COLO668 (cell line): ENCODE data around the gene MYLK4.
A peak's percentile ranks its signal among the peaks of the same experiment; 100 is the strongest.
"Not testable (repeated sequence)": the region's sequence is repeated elsewhere in the genome, so short reads cannot be mapped to it uniquely, and the experiment has no call there.

Experiments used
- DNase-seq: peaks from one replicate; lab custom pipeline; 2025; ENCODE audit not compliant: unreplicated experiment; lab: John Stamatoyannopoulos, UW

The MYLK4 gene

DNA sequence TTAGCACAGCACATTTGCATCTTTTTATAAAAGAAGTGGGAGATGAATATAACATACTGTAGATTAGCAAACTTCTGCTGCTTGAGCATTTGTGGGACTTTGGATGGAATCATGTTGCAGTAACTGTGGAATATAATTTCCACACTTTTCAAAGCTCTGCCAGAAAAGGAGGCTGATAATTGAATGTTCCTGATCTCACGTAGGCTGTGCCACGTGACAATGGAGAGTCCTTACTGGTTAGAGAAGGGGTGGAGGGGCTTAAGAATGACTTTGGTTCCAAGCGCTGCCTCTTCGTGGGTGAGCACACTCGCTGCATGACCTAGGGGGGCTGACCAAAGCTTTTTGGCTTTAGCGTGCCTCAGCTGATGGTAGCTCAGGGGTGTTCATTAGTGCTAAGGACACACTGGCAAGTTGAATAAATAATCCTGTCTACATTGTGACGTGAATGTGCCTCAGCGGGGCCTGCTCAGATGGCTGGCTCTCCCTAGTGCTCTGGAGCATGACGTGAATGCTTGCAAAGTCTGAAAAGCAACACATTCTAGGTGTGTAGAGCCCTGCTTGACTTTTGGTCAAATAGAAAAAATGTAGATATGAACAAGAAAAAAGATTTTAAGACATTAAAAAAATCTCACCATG is 29.5 kb upstream of the MYLK4 start:
- no peak for DNase-seq

DNA sequence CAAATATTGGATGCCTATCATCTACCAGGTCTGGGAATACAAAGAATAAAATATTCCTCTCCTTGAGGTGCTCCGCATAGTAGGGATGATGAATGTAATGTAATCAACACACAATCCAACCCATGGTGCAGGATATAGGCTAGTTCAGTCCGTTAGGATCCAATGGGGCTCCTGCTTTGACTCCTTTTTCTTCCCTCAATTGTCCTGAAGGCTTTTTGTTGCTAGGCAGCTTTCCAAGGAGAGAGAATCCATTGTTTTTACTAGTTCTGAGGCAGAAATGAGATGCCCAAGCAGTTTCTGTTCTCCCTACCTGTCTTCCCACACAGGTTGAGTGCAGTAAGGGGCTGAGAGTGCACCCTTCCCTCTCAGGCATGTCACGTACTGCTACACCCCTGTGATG is 26.5 kb upstream of the MYLK4 start:
- DNase-seq = no peak

DNA sequence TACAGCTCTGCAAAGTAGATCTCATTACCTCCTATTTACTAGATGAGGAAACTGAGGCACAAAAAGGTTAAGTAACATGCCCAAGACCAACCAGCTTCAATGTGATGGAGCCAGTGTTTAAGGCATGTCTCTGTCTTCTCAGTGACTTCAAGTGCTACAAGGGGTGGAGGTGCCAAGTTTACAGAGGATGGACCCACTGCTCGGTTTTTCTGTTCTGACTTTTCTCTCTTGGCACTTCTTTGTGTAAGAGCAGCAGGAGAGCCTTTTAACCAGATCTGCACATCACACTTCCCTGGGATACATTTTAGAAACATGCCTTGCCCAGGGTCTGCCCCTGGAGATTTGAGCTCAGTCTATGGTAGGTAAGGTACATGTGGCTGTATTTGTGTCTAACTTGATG is 24.3 kb upstream of the MYLK4 start:
- DNase-seq = no peak

GRCh38 chr6:2773449-2773848 is 22.7 kb upstream of the MYLK4 start:
- no peak for DNase-seq

- no peak for DNase-seq
Measured at GRCh38 chr6:2772840-2773239, 22.1 kb upstream of the MYLK4 start.

DNA sequence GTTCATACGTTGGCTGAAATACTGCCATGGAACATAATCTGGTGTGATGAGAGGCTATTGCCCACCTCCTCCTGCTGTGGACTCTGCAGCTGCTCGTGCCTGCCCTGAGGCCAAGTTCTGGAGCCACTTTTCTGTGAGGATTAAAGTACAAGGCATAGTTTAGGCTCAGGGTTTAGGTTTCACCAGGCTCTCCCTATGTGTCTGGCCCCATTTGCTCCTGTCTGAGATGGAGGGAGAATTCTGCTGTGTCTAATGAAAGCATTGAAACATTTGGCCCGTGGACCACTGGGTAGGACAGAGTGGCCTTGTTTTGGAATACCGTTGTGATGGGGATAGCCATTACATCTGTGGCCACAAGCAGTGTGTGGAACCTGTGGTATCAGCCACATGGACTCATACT is 20.4 kb upstream of the MYLK4 start:
- peak; percentile 5 for DNase-seq

- peak; percentile 70 for DNase-seq
Measured at GRCh38 chr6:2770171-2770570, 19.4 kb upstream of the MYLK4 start.

DNA sequence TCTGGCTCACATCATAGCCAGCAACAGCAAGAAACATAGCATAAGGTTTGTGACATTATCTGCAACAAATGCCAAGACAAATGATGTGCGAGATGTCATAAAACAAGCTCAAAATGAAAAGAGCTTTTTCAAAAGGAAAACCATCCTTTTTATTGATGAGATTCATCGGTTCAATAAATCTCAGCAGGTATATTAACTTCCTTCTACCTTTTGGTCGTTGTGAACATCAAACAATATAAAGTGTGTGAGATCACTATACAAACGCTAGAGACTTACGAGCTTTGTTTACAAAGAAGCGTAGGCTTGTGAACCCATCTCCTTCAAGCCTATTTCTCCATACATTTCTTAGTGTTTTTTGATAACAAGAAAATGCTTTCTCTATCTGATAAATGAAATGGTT is 18.0 kb upstream of the MYLK4 start:
- no peak for DNase-seq

DNA sequence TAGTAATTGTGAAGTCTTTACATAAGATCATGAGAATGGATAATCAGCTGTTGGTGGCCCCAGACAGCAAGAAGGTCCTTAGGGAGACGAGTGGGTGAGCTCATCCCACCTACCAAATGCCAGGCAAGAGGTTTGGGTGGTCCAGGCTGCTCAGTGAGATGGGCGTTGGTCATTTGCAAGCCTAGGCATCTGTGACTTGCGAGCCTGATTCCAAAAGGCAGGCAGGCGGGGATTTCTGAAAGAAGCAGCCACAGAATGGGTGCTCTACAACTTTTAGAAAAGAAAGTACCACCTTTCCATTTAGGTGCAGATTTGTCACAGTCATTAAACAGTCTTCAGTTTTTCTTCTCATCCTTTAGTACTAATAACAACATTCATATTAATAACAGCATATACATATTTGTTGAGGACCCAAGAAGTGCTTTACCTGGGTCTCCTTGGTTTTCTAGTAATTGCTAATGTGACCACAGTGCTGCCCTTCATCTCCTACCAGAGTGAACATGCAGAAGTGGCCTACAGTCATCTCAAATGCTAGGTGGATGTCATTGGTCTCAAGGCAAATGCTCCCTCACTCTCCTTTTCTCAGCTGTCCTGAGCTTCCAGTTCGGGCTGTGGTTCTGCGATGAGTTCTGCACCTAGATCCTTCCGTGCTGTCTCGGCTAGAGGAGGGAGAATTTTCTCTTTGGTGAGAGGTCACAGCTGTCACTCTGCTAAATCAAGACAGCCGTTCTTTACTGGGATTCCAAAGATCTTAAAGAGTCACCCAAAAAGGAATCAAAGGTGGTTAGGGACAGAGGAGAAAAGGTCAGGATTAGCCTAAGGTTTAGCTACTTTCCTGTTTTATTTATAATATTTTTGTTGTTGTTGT is 17.2 kb upstream of the MYLK4 start:
- DNase-seq = no peak

GRCh38 chr6:2766767-2767656 is 16.3 kb upstream of the MYLK4 start:
- no peak for DNase-seq

DNA sequence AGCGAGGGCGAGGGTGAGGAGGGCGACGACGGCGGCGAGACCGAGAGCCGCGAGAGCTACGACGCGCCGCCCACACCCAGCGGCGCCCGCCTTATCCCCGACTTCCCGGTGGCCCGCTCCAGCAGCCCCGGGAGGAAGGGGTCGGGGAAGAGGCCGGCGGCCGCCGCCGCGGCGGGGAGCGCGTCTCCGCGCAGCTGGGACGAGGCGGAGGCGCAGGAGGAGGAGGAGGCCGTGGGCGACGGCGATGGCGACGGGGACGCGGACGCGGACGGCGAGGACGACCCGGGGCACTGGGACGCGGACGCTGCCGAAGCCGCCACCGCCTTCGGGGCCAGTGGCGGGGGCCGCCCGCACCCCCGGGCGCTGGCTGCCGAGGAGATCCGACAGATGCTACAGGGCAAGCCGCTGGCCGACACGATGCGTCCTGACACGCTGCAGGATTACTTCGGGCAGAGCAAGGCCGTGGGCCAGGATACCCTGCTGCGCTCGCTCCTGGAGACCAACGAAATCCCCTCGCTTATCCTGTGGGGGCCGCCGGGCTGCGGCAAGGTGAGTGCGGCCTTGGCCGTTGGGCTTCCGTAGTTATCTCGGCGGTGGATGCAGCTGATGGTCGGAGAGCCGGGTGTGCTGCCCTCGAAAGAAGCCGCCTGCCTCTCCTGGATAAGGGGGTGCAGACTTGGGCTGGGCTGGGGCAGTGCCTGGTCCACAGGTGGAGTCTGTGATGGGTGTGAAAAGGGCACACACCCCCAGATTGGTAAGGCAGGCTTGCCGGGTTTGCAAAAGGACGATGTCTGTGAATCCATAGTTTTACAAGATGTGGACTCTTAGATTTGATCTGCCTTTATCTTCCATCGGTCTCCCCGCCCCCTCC is 15.4 kb upstream of the MYLK4 start:
- DNase-seq = peak; percentile 70

GRCh38 chr6:2765166-2765895 is 14.6 kb upstream of the MYLK4 start, which contains the start of gene WRNIP1:
Gene WRNIP1 (plus strand): TSS chr6:2765393. CDS start chr6:2765623, 230 bp downstream.
- DNase-seq = peak; percentile 97

- peak; percentile 61 for DNase-seq
Measured at GRCh38 chr6:2764610-2765165, 14.0 kb upstream of the MYLK4 start.

DNA sequence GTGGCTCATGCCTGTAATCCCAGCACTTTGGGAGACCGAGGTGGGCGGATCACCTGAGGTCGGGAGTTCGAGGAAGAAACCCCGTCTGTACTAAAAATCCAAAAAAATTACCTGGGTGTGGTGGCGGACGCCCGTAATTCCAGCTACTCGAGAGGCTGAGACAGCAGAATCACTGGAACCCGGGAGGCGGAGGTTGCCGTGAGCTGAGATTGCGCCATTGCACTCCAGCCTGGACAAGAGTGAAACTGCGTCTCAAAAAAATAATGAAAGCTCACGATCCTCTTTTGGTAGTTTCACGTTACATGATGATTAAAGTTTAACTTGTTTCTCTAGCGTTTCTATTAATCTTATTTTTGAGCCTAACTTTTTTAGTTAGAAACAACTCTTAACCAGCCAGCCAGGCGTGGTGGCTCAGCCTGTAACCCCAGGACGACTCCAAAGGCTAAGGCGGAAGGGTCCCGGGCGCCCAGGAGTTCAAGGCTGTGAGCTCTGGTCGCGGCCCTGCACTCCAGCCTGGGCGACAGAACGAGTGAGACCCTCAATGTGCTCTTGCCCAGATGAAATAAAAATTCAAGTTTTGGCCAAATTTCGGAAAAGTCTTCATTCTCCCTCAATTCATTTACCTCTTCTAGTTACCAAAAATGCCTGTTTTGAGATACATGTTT is 13.3 kb upstream of the MYLK4 start:
- no peak for DNase-seq

- DNase-seq = no peak
Measured at GRCh38 chr6:2763345-2763841, 12.7 kb upstream of the MYLK4 start.

DNA sequence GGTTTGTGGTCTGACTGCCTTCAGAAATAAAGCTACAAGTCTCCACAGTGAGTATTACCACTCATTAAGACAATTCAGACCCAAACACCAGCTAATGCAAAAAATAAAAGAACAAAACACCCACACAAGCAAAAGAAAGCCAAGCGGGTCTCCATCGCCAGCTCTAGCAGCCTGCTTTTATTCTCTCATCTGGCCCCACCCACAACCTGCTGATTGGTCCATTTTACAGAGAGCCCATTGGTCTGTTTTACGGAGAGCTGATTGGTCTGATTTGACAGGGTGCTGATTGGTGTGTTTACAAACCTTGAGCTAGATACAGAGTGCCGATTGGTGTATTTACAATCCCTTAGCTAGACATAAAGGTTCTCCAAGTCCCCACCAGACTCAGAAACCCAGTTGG is 12.1 kb upstream of the MYLK4 start:
- not testable (repeated sequence) for DNase-seq

GRCh38 chr6:2760882-2761842 is 10.4 kb upstream of the MYLK4 start:
- no peak for DNase-seq

DNA sequence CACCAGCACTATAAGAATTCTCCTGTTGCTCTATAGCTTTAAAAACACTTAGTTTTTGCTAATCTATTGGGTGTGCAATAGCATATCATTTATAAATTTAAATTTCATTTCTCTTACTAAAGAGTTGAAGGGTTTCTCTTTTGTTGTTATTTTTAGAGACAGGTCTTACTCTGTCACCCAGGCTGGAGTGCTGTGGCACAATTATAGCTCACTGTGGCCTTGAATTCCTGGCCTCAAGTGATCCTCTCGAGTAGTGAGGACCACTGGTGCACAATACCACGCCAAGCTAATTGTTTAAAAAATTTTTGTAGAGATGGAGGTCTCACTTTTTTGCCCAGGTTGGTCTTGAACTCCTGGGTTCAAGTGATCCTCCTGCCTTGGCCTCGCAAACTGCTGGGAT is 8.3 kb upstream of the MYLK4 start:
- DNase-seq = no peak
